HCT116 (cell line): ENCODE data around the gene ELF5. TPM values are rescaled to one million over a fixed set of nuclear protein-coding genes. Genes with fewer than 3 reads are reported as not detected.

ENCODE experiments used
- ATAC-seq: fragments of 200-7000 bp; cut with Tn5 transposase; 2 replicates; pipeline ENCODE4 v1.9.1; 2020; ENCODE audit warnings: mild to moderate bottlenecking, moderate library complexity
- BruUV-seq: library from RNA; stranded (reverse); fragments of 400-500 nt; replicated peaks from 2 replicates; lab custom pipeline; 2021; lab: Mats Ljungman, UMichigan
- CTCF ChIA-PET: fragments of 300-600 bp; sonication (Branson Sonifier 250); formaldehyde crosslinking; loops from one replicate; lab custom pipeline; 2021; ENCODE audit warnings: antibody characterized with exemption; lab: Charles Lee
- POLR2A ChIA-PET: fragments of 300-600, 350-600 bp; sonication (Branson Sonifier 250); formaldehyde crosslinking; loops from one replicate; lab custom pipeline; 2021; ENCODE audit warnings: antibody characterized with exemption; lab: Charles Lee
- RAD21 ChIA-PET, 2 experiments: fragments of 300-600 bp; sonication (Branson Sonifier 250); formaldehyde crosslinking; loops; one replicate each; lab custom pipeline; 2023; ENCODE audit warnings: low total read pairs in 2 of 2; ENCODE audit not compliant: uncharacterized antibody in 2 of 2, unreplicated experiment in 2 of 2, low non-redundant PET in 1 of 2; lab: Charles Lee
- DNase-seq: peaks from one replicate; pipeline ENCODE4 v3.0.0-alpha.2; 2010; ENCODE audit warnings: low read depth, low spot score
- H2AFZ ChIP-seq: fragments of 200-600 bp; shearing (Covaris generic), sonication (generic); 2 replicates; pipeline ENCODE4 v1.6.1; 2017; ENCODE audit warnings: low read depth, mixed run types, mixed read lengths, antibody characterized with exemption, low read length; ENCODE audit not compliant: poor library complexity, severe bottlenecking
- H3K27ac ChIP-seq: 2 replicates; pipeline ENCODE4 v1.5.1; 2012; ENCODE audit warnings: low read depth, low read length
- H3K27me3 ChIP-seq: fragments of 200-600 bp; sonication (generic); 2 replicates; pipeline ENCODE4 v1.6.1; 2016; ENCODE audit warnings: mixed run types, low read length, mixed read lengths; ENCODE audit not compliant: insufficient read depth
- H3K36me3 ChIP-seq, 2 experiments: fragments of 200-500 bp in 1 of 2; fragments of 200-600 bp in 1 of 2; sonication (Bioruptor generic) in 1 of 2; sonication (generic) in 1 of 2; 2 replicates each; pipeline versions ENCODE4 v1.5.1 to v1.6.1; 2014 to 2016; ENCODE audit warnings: low read length in 2 of 2, inconsistent platforms in 1 of 2, mixed read lengths in 1 of 2, mixed run types in 1 of 2; ENCODE audit not compliant: insufficient read depth in 2 of 2, control insufficient read depth in 1 of 2
- H3K4me1 ChIP-seq, 2 experiments: fragments of 200-600 bp in 1 of 2; sonication (generic) in 1 of 2; 2 replicates each; pipeline versions ENCODE4 v1.5.1 to v1.6.1; 2012 to 2017; ENCODE audit warnings: low read length in 2 of 2, inconsistent platforms in 1 of 2, mild to moderate bottlenecking in 1 of 2, mixed read lengths in 1 of 2, mixed run types in 1 of 2, moderate library complexity in 1 of 2; ENCODE audit not compliant: insufficient read depth in 2 of 2, control insufficient read depth in 1 of 2
- H3K4me2 ChIP-seq: fragments of 200-600 bp; sonication (generic); 2 replicates; pipeline ENCODE4 v1.6.1; 2017; ENCODE audit warnings: mixed run types, low read length, mixed read lengths
- H3K4me3 ChIP-seq, 2 experiments: fragments of 200-600 bp in 1 of 2; sonication (generic) in 1 of 2; replicated peaks in 1 of 2; 2 replicates each; pipeline ENCODE4 v1.5.1; 2011 to 2016; ENCODE audit warnings: low read length in 2 of 2, control low read depth in 1 of 2, low read depth in 1 of 2, mild to moderate bottlenecking in 1 of 2, mixed read lengths in 1 of 2, mixed run types in 1 of 2
- H3K79me2 ChIP-seq: fragments of 200-600 bp; sonication (generic); 2 replicates; pipeline ENCODE4 v1.6.1; 2017; ENCODE audit warnings: mild to moderate bottlenecking, mixed run types, low read length, moderate library complexity, mixed read lengths; ENCODE audit not compliant: insufficient read depth
- H3K9ac ChIP-seq: fragments of 200-600 bp; sonication (generic); 2 replicates; pipeline ENCODE4 v1.6.1; 2016; ENCODE audit warnings: low read length, mixed read lengths
- H3K9me2 ChIP-seq: fragments of 200-600 bp; sonication (generic), shearing (Covaris generic); 2 replicates; pipeline ENCODE4 v1.6.1; 2017; ENCODE audit warnings: mixed run types, mild to moderate bottlenecking, moderate library complexity; ENCODE audit not compliant: insufficient read depth
- H3K9me3 ChIP-seq, 2 experiments: fragments of 200-500 bp in 1 of 2; fragments of 200-600 bp in 1 of 2; sonication (Bioruptor generic) in 1 of 2; sonication (generic) in 1 of 2; 2 replicates each; pipeline ENCODE4 v1.6.1; 2014 to 2017; ENCODE audit warnings: low read length in 2 of 2, mixed read lengths in 2 of 2, inconsistent platforms in 1 of 2, low read depth in 1 of 2, mild to moderate bottlenecking in 1 of 2, mixed run types in 1 of 2, moderate library complexity in 1 of 2; ENCODE audit not compliant: control insufficient read depth in 1 of 2, insufficient read depth in 1 of 2
- H4K20me1 ChIP-seq: fragments of 200-600 bp; sonication (generic), shearing (Covaris generic); 2 replicates; pipeline ENCODE4 v1.6.1; 2017; ENCODE audit warnings: mixed run types, mild to moderate bottlenecking, moderate library complexity; ENCODE audit not compliant: insufficient read depth
- CBX3 ChIP-seq: IDR thresholded peaks from 2 replicates; pipeline ENCODE4 v1.6.1; 2012; ENCODE audit warnings: low read depth
- EGR1 ChIP-seq: IDR thresholded peaks from 2 replicates; pipeline ENCODE4 v1.6.1; 2012; ENCODE audit warnings: low read depth
- ELF1 ChIP-seq: IDR thresholded peaks from 2 replicates; pipeline ENCODE4 v1.6.1; 2012; ENCODE audit warnings: low read depth, borderline replicate concordance
- EZH2 ChIP-seq: fragments of 200-600 bp; sonication (generic); IDR thresholded peaks from 2 replicates; pipeline ENCODE4 v1.6.1; 2017; ENCODE audit warnings: antibody characterized with exemption, mixed run types
- EZH2phosphoT487 ChIP-seq: fragments of 200-600 bp; IDR thresholded peaks from 2 replicates; pipeline ENCODE4 v1.6.1; 2018; ENCODE audit warnings: antibody characterized with exemption, borderline replicate concordance
- POLR2A ChIP-seq: IDR thresholded peaks from 2 replicates; pipeline ENCODE4 v1.7.0; 2011; ENCODE audit warnings: borderline replicate concordance; ENCODE audit not compliant: insufficient read depth, insufficient read length; ENCODE audit errors: extremely low read depth
- POLR2AphosphoS5 ChIP-seq: IDR thresholded peaks from 2 replicates; pipeline ENCODE4 v1.6.1; 2011; ENCODE audit warnings: mild to moderate bottlenecking, low read depth, low read length, moderate library complexity
- RAD21 ChIP-seq: IDR thresholded peaks from 2 replicates; pipeline ENCODE4 v1.6.1; 2012; ENCODE audit warnings: low read depth, mild to moderate bottlenecking
- SIN3A ChIP-seq: IDR thresholded peaks from 2 replicates; pipeline ENCODE4 v1.6.1; 2012; ENCODE audit warnings: low read depth
- SP1 ChIP-seq: IDR thresholded peaks from 2 replicates; pipeline ENCODE4 v1.6.1; 2012; ENCODE audit warnings: low read depth
- SRF ChIP-seq: IDR thresholded peaks from 2 replicates; pipeline ENCODE4 v1.6.1; 2012; ENCODE audit warnings: low read depth
- ZBTB33 ChIP-seq: IDR thresholded peaks from 2 replicates; pipeline ENCODE4 v1.6.1; 2011; ENCODE audit warnings: mild to moderate bottlenecking, low read length, moderate library complexity; ENCODE audit not compliant: insufficient replicate concordance; ENCODE audit errors: extremely low read depth
- ZFX ChIP-seq: fragments of 450-650 bp; IDR thresholded peaks from 2 replicates; pipeline ENCODE4 v1.6.1; 2017
- intact Hi-C: fragments of 100-400 bp; cut with micrococcal nuclease; formaldehyde crosslinking; loops from 2 replicates; pipeline ENCODE4 v1.10.0; 2022
- total RNA-seq: library from RNA; stranded (reverse); gene quantifications from one replicate; pipeline ENCODE4 v1.2.1, GENCODE V29; 2021; ENCODE audit not compliant: unreplicated experiment
- TF ChIP-seq, protein P1 (sequence below), 3 experiments: fragments of 200-600 bp in 1 of 3; sonication (generic) in 1 of 3; IDR thresholded peaks in 2 of 3; conservative IDR thresholded peaks in 1 of 3; 2 replicates each; pipeline ENCODE4 v1.5.1; 2012 to 2017; ENCODE audit warnings: low read depth in 2 of 3, low read length in 2 of 3, antibody characterized with exemption in 1 of 3, borderline replicate concordance in 1 of 3, control low read depth in 1 of 3, mild to moderate bottlenecking in 1 of 3, mixed read lengths in 1 of 3, mixed run types in 1 of 3, moderate library complexity in 1 of 3; ENCODE audit not compliant: insufficient read depth in 1 of 3
- TF ChIP-seq, protein P2 (sequence below): IDR thresholded peaks from 2 replicates; pipeline ENCODE4 v1.6.1; 2012
- TF ChIP-seq, protein P3 (sequence below): IDR thresholded peaks from 2 replicates; pipeline ENCODE4 v1.6.1; 2012

ELF5 gene
- total RNA-seq, 1 experiment from 2014 or later = 0.32 TPM

DNA sequence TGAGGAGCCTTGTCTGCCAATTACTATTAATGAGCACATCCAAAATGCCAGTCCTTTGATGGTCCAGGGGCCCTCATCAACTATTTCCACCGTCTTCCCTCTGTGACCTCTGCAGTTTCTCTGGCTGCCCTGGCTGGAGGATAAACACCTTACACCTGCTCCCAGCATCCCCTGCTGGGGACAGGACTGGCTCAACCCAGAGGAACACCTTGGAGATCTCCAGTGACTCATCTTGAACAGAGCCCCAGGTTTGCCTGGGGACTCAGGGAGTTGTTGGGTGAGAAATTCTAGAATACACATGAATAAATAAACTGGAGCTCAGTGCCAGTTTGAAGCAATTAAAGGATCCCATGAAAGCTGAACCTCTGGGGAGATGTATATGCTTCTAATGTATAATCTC lies 24.0 kb upstream of the ELF5 start:
- H3K4me1 ChIP-seq = peaks cover 0 to 6% of the 10 kb centered on the region in 2 experiments; a peak in 1 of 4 replicates
- H3K9ac ChIP-seq = no peak overlapping the region
- TF ChIP-seq CBX3 (no peak), POLR2A (no peak), EZH2 (no peak), SRF (no peak), SIN3A (no peak), EGR1 (no peak), SP1 (no peak), ELF1 (no peak), POLR2AphosphoS5 (no peak), ZBTB33 (no peak), EZH2phosphoT487 (no peak), ZFX (no peak), RAD21 (no peak)
- TF ChIP-seq, protein P1, sequence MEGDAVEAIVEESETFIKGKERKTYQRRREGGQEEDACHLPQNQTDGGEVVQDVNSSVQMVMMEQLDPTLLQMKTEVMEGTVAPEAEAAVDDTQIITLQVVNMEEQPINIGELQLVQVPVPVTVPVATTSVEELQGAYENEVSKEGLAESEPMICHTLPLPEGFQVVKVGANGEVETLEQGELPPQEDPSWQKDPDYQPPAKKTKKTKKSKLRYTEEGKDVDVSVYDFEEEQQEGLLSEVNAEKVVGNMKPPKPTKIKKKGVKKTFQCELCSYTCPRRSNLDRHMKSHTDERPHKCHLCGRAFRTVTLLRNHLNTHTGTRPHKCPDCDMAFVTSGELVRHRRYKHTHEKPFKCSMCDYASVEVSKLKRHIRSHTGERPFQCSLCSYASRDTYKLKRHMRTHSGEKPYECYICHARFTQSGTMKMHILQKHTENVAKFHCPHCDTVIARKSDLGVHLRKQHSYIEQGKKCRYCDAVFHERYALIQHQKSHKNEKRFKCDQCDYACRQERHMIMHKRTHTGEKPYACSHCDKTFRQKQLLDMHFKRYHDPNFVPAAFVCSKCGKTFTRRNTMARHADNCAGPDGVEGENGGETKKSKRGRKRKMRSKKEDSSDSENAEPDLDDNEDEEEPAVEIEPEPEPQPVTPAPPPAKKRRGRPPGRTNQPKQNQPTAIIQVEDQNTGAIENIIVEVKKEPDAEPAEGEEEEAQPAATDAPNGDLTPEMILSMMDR (IDR thresholded peaks at IDR 0.05 in 2 of 3, conservative IDR thresholded peaks at IDR 0.05 in 1 of 3; ENCODE audit: borderline replicate concordance in 1 of 3, insufficient read depth in 1 of 3, low read depth in 2 of 3, low read length in 2 of 3) = no peak
- TF ChIP-seq, protein P2, sequence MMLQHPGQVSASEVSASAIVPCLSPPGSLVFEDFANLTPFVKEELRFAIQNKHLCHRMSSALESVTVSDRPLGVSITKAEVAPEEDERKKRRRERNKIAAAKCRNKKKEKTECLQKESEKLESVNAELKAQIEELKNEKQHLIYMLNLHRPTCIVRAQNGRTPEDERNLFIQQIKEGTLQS = no peak
- TF ChIP-seq, protein P3, sequence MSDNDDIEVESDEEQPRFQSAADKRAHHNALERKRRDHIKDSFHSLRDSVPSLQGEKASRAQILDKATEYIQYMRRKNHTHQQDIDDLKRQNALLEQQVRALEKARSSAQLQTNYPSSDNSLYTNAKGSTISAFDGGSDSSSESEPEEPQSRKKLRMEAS = no peak
- no peaks in the 10 kb centered on the region for H4K20me1 ChIP-seq
- ATAC-seq (peak; percentile 63), DNase-seq (no peak)
- no TSS peak for BruUV-seq
- CTCF ChIA-PET = no interaction called here
- intact Hi-C loops = no loop called here
- H3K9me3 ChIP-seq = peaks cover 3 to 11% of the 10 kb centered on the region in 2 experiments; a peak in 1 of 4 replicates
- H3K79me2 ChIP-seq = no peaks in the 10 kb centered on the region
- H3K36me3 ChIP-seq = no peaks in the 10 kb centered on the region
- H3K27ac ChIP-seq = no peak overlapping the region
- POLR2A ChIA-PET = no interaction called here
- H3K4me2 ChIP-seq = no peak overlapping the region
- no peaks in the 10 kb centered on the region for H3K27me3 ChIP-seq
- no peak overlapping the region for H3K4me3 ChIP-seq
- no peak overlapping the region for H2AFZ ChIP-seq
- H3K9me2 ChIP-seq = no peaks in the 10 kb centered on the region
- RAD21 ChIA-PET = no interaction called here
